GM19468 (cell line): ENCODE results near the gene MAD1L1.
"Not testable (repeated sequence)": the region's sequence is repeated elsewhere in the genome, so short reads cannot be mapped to it uniquely, and the experiment has no call there.

ENCODE experiments used
- ATAC-seq: cut with Tn5 transposase; IDR thresholded peaks from one replicate; pipeline ENCODE4 v1.9.1; 2021; ENCODE audit warnings: mild to moderate bottlenecking, moderate library complexity, moderate number of reproducible peaks; ENCODE audit not compliant: unreplicated experiment; ENCODE audit errors: extremely low read depth

Gene MAD1L1

GRCh38 chr7:2060701-2061100 is 172.0 kb downstream of the MAD1L1 start:
- ATAC-seq: no peak

- ATAC-seq: no peak
These were observed 172.6 kb downstream of the MAD1L1 start for GRCh38 chr7:2059964-2060700.

GRCh38 chr7:2058246-2058645 is 174.5 kb downstream of the MAD1L1 start:
- not testable (repeated sequence) for ATAC-seq

- ATAC-seq: no peak
These were observed 176.8 kb downstream of the MAD1L1 start for GRCh38 chr7:2055956-2056355.

GRCh38 chr7:2054927-2055326 is 177.8 kb downstream of the MAD1L1 start:
- ATAC-seq: no peak

GRCh38 chr7:2053395-2053794 is 179.3 kb downstream of the MAD1L1 start:
- no peak for ATAC-seq

GRCh38 chr7:2052657-2053048 is 180.1 kb downstream of the MAD1L1 start:
- ATAC-seq: no peak

- no peak for ATAC-seq
These were observed 180.8 kb downstream of the MAD1L1 start for GRCh38 chr7:2051707-2052656.

- no peak for ATAC-seq
These were observed 182.3 kb downstream of the MAD1L1 start for GRCh38 chr7:2050511-2050866.

- no peak for ATAC-seq
These were observed 182.8 kb downstream of the MAD1L1 start for GRCh38 chr7:2049782-2050510.

GRCh38 chr7:2049111-2049781 is 183.5 kb downstream of the MAD1L1 start:
- no peak for ATAC-seq

- ATAC-seq: no peak
These were observed 184.2 kb downstream of the MAD1L1 start for GRCh38 chr7:2048531-2048930.

GRCh38 chr7:2048006-2048405 is 184.7 kb downstream of the MAD1L1 start:
- ATAC-seq: no peak

GRCh38 chr7:2046581-2047565 is 185.9 kb downstream of the MAD1L1 start:
- no peak for ATAC-seq

- ATAC-seq: no peak
These were observed 187.0 kb downstream of the MAD1L1 start for GRCh38 chr7:2045559-2046405.

GRCh38 chr7:2044883-2045471 is 187.8 kb downstream of the MAD1L1 start:
- ATAC-seq: no peak

GRCh38 chr7:2044311-2044882 is 188.3 kb downstream of the MAD1L1 start:
- ATAC-seq: no peak
